SU-DHL-6 (cell line): ENCODE results near the gene FRY.

Experiments used
- CTCF ChIP-seq: fragments of 200-600 bp; sonication (generic); IDR thresholded peaks from one replicate; pipeline ENCODE4 v1.5.1; 2017; ENCODE audit warnings: antibody characterized with exemption, mild to moderate bottlenecking, low read length, moderate library complexity; ENCODE audit not compliant: insufficient read depth, poor library complexity, severe bottlenecking
- EZH2phosphoT487 ChIP-seq: fragments of 200-600 bp; sonication (generic), shearing (Covaris generic); conservative IDR thresholded peaks from 2 replicates; pipeline ENCODE4 v1.6.1; 2018; ENCODE audit warnings: mild to moderate bottlenecking, antibody characterized with exemption, low read length, moderate library complexity, mixed read lengths

- TF ChIP-seq CTCF = no peak
- TF ChIP-seq EZH2phosphoT487 = no peak
Measured at GRCh38 chr13:32252812-32253438, 221.4 kb downstream of the FRY start.
